Keratinocyte (primary cell): ENCODE results near the gene NAA15.

Source experiments
- CTCF ChIP-seq, 3 experiments: IDR thresholded peaks in 1 of 3; conservative IDR thresholded peaks in 1 of 3; optimal IDR thresholded peaks in 1 of 3; 2 replicates in 2 of 3; 3 replicates in 1 of 3; pipeline versions ENCODE3 to v1.5.1; 2011; ENCODE audit warnings: low read length in 3 of 3, mild to moderate bottlenecking in 3 of 3, moderate library complexity in 2 of 3, control low read depth in 1 of 3, inconsistent platforms in 1 of 3; ENCODE audit not compliant: insufficient read depth in 2 of 3; ENCODE audit errors: extremely low read depth in 1 of 3
- EZH2 ChIP-seq: IDR thresholded peaks from one replicate; pipeline ENCODE4 v1.6.1; 2012; ENCODE audit warnings: inconsistent platforms, mild to moderate bottlenecking, low read length, moderate library complexity

- no peak for TF ChIP-seq CTCF (optimal IDR thresholded peaks at IDR 0.05 in 1 of 3, IDR thresholded peaks at IDR 0.05 in 1 of 3, conservative IDR thresholded peaks at IDR 0.05 in 1 of 3; ENCODE audit: extremely low read depth in 1 of 3, insufficient read depth in 2 of 3, low read length in 3 of 3)
- TF ChIP-seq EZH2, result no peak
Measured at GRCh38 chr4:139282065-139282720, 19.1 kb upstream of the NAA15 start.
